Measurements from ENCODE around the gene CHCHD3.

The CHCHD3 gene

GRCh38 chr7:132861424-132861823, 220.5 kb downstream of the CHCHD3 start:
- no peak for DNase-seq (ENCODE audit: low spot score)

GRCh38 chr7:132859199-132859598, 222.7 kb downstream of the CHCHD3 start:
- DNase-seq (ENCODE audit: low spot score): no peak

- no peak for DNase-seq (ENCODE audit: low spot score)
These were observed 223.1 kb downstream of the CHCHD3 start for GRCh38 chr7:132858760-132859159.

GRCh38 chr7:132858251-132858650, 223.6 kb downstream of the CHCHD3 start:
- no peak for DNase-seq (ENCODE audit: low spot score)

GRCh38 chr7:132857703-132858102, 224.2 kb downstream of the CHCHD3 start:
- no peak for DNase-seq (ENCODE audit: low spot score)

- no peak for DNase-seq (ENCODE audit: low spot score)
These were observed 224.9 kb downstream of the CHCHD3 start for GRCh38 chr7:132857031-132857430.

GRCh38 chr7:132856416-132856815, 225.5 kb downstream of the CHCHD3 start:
- no peak for DNase-seq (ENCODE audit: low spot score)

GRCh38 chr7:132855901-132856300, 226.0 kb downstream of the CHCHD3 start:
- no peak for DNase-seq (ENCODE audit: low spot score)

GRCh38 chr7:132854238-132854637, 227.7 kb downstream of the CHCHD3 start:
- no peak for DNase-seq (ENCODE audit: low spot score)

- DNase-seq (ENCODE audit: low spot score): no peak
These were observed 234.5 kb downstream of the CHCHD3 start for GRCh38 chr7:132847376-132847775.

- DNase-seq (ENCODE audit: low spot score): no peak
These were observed 235.8 kb downstream of the CHCHD3 start for GRCh38 chr7:132846086-132846485.

GRCh38 chr7:132842478-132842877, 239.4 kb downstream of the CHCHD3 start:
- DNase-seq (ENCODE audit: low spot score): no peak

- DNase-seq (ENCODE audit: low spot score): no peak
These were observed 241.7 kb downstream of the CHCHD3 start for GRCh38 chr7:132840199-132840598.

GRCh38 chr7:132838313-132838712, 243.6 kb downstream of the CHCHD3 start:
- DNase-seq (ENCODE audit: low spot score): no peak

GRCh38 chr7:132837529-132837928, 244.4 kb downstream of the CHCHD3 start:
- DNase-seq (ENCODE audit: low spot score): no peak

GRCh38 chr7:132836746-132837145, 245.1 kb downstream of the CHCHD3 start:
- DNase-seq (ENCODE audit: low spot score): no peak

GRCh38 chr7:132830941-132831340, 250.9 kb downstream of the CHCHD3 start:
- no peak for DNase-seq (ENCODE audit: low spot score)

- no peak for DNase-seq (ENCODE audit: low spot score)
These were observed 253.4 kb downstream of the CHCHD3 start for GRCh38 chr7:132828502-132828901.

GRCh38 chr7:132825932-132826835, 255.7 kb downstream of the CHCHD3 start:
- no peak for DNase-seq (ENCODE audit: low spot score)

- no peak for DNase-seq (ENCODE audit: low spot score)
These were observed 256.7 kb downstream of the CHCHD3 start for GRCh38 chr7:132825222-132825621.

GRCh38 chr7:132819648-132820047, 262.2 kb downstream of the CHCHD3 start:
- no peak for DNase-seq (ENCODE audit: low spot score)

GRCh38 chr7:132817949-132818348, 263.9 kb downstream of the CHCHD3 start:
- DNase-seq (ENCODE audit: low spot score): no peak

- DNase-seq (ENCODE audit: low spot score): no peak
These were observed 266.1 kb downstream of the CHCHD3 start for GRCh38 chr7:132815696-132816311.

GRCh38 chr7:132815130-132815529, 266.8 kb downstream of the CHCHD3 start:
- no peak for DNase-seq (ENCODE audit: low spot score)
